ENCODE results near the gene DOCK8.

- no peak for TF ChIP-seq NFE2L2 (IDR thresholded peaks at IDR 0.05; ENCODE audit: low read depth, low read length)
- no peak for TF ChIP-seq MAFK (IDR thresholded peaks at IDR 0.05; ENCODE audit: low read depth, low read length)
- TF ChIP-seq POLR2A (IDR thresholded peaks at IDR 0.05; ENCODE audit: low read depth, low read length): no peak
- TF ChIP-seq CTCF (conservative IDR thresholded peaks at IDR 0.05; ENCODE audit: low read depth, low read length): no peak
- no peak for TF ChIP-seq FOS (IDR thresholded peaks at IDR 0.05; ENCODE audit: low read depth, low read length)
- no peak for TF ChIP-seq SMC3 (IDR thresholded peaks at IDR 0.05; ENCODE audit: low read depth, low read length)
- no peak for TF ChIP-seq RAD21 (IDR thresholded peaks at IDR 0.05; ENCODE audit: low read length)
- no peak for TF ChIP-seq BHLHE40 (IDR thresholded peaks at IDR 0.05; ENCODE audit: low read depth, low read length)
- no peak for TF ChIP-seq RCOR1 (IDR thresholded peaks at IDR 0.05; ENCODE audit: insufficient replicate concordance, low read length)
- TF ChIP-seq RFX5 (IDR thresholded peaks at IDR 0.05; ENCODE audit: low read depth, low read length): no peak
- no peak for TF ChIP-seq MAZ (IDR thresholded peaks at IDR 0.05; ENCODE audit: borderline replicate concordance, low read depth, low read length)
- no peak for TF ChIP-seq CHD1 (IDR thresholded peaks at IDR 0.05; ENCODE audit: low read depth, low read length)
Measured at GRCh38 chr9:438066-438465, 223.4 kb downstream of the DOCK8 start.
